Neuronal stem cell (in vitro differentiated cells): ENCODE data around the gene CORO1C.

Experiments used
- DNase-seq: peaks from one replicate; pipeline ENCODE4 v3.0.0-alpha.2; 2013; ENCODE audit warnings: low spot score
- H2AFZ ChIP-seq: one replicate; pipeline ENCODE4 v1.6.1; 2013; ENCODE audit warnings: mild to moderate bottlenecking, low read length, inconsistent platforms
- H2AK5ac ChIP-seq: 2 replicates; pipeline ENCODE4 v1.6.1; 2013; ENCODE audit warnings: low read depth, mild to moderate bottlenecking, inconsistent platforms, low read length, moderate library complexity, mixed read lengths
- H2BK120ac ChIP-seq: 2 replicates; pipeline ENCODE4 v1.6.1; 2013; ENCODE audit warnings: low read depth, mild to moderate bottlenecking, inconsistent platforms, low read length, moderate library complexity, mixed read lengths
- H2BK12ac ChIP-seq: one replicate; pipeline ENCODE4 v1.6.1; 2013; ENCODE audit warnings: low read length, inconsistent platforms
- H2BK15ac ChIP-seq: 2 replicates; pipeline ENCODE4 v1.6.1; 2013; ENCODE audit warnings: mild to moderate bottlenecking, low read length, inconsistent platforms, mixed read lengths
- H2BK5ac ChIP-seq: one replicate; pipeline ENCODE4 v1.6.1; 2013; ENCODE audit warnings: inconsistent platforms, mild to moderate bottlenecking, low read length, moderate library complexity
- H3K14ac ChIP-seq: one replicate; pipeline ENCODE4 v1.6.1; 2013; ENCODE audit warnings: low read length, inconsistent platforms
- H3K18ac ChIP-seq: 2 replicates; pipeline ENCODE4 v1.6.1; 2013; ENCODE audit warnings: low read length, inconsistent platforms
- H3K23ac ChIP-seq: 2 replicates; pipeline ENCODE4 v1.6.1; 2013; ENCODE audit warnings: low read depth, mild to moderate bottlenecking, mixed read lengths, low read length, inconsistent platforms; ENCODE audit not compliant: poor library complexity
- H3K27ac ChIP-seq: replicated peaks from 3 replicates; pipeline ENCODE4 v1.5.1; 2013; ENCODE audit warnings: low read length, inconsistent platforms
- H3K27me3 ChIP-seq, 3 experiments: 2 replicates each; pipeline ENCODE4 v1.6.1; 2013; ENCODE audit warnings: low read length in 3 of 3, mild to moderate bottlenecking in 2 of 3, inconsistent platforms in 1 of 3, low read depth in 1 of 3, mixed read lengths in 1 of 3, moderate library complexity in 1 of 3; ENCODE audit not compliant: control insufficient read depth in 3 of 3, insufficient read depth in 3 of 3
- H3K36me3 ChIP-seq, 2 donors: replicated peaks in 1 of 2; 2 replicates each; pipeline ENCODE4 v1.6.1; 2013; ENCODE audit warnings: low read length in 2 of 2; ENCODE audit not compliant: control insufficient read depth in 2 of 2, insufficient read depth in 2 of 2
- H3K4ac ChIP-seq: 2 replicates; pipeline ENCODE4 v1.6.1; 2013; ENCODE audit warnings: inconsistent platforms, mild to moderate bottlenecking, low read length, moderate library complexity
- H3K4me1 ChIP-seq, 2 donors: 1 replicate in 1 of 2; 2 replicates in 1 of 2; pipeline ENCODE4 v1.6.1; 2013; ENCODE audit warnings: low read length in 2 of 2, low read depth in 1 of 2; ENCODE audit not compliant: control insufficient read depth in 2 of 2, insufficient read depth in 1 of 2
- H3K4me2 ChIP-seq: one replicate; pipeline ENCODE4 v1.6.1; 2013; ENCODE audit warnings: mild to moderate bottlenecking, low read length, inconsistent platforms; ENCODE audit not compliant: insufficient read depth, poor library complexity, severe bottlenecking
- H3K4me3 ChIP-seq, 2 donors: 2 replicates each; pipeline ENCODE4 v1.5.1; 2013; ENCODE audit warnings: low read length in 2 of 2, mild to moderate bottlenecking in 2 of 2, inconsistent platforms in 1 of 2, moderate library complexity in 1 of 2
- H3K79me1 ChIP-seq: one replicate; pipeline ENCODE4 v1.6.1; 2013; ENCODE audit warnings: low read depth, mild to moderate bottlenecking, inconsistent platforms, low read length, moderate library complexity
- H3K9ac ChIP-seq: one replicate; pipeline ENCODE4 v1.6.1; 2013; ENCODE audit warnings: mild to moderate bottlenecking, low read depth, low read length, inconsistent platforms; ENCODE audit not compliant: poor library complexity
- H3K9me3 ChIP-seq, 2 donors: replicated peaks in 1 of 2; 2 replicates each; pipeline versions ENCODE3 to v1.6.1; 2013; ENCODE audit warnings: low read length in 2 of 2, mild to moderate bottlenecking in 2 of 2, inconsistent platforms in 1 of 2, low read depth in 1 of 2, mixed read lengths in 1 of 2, moderate library complexity in 1 of 2; ENCODE audit not compliant: control insufficient read depth in 2 of 2, insufficient read depth in 1 of 2
- H4K8ac ChIP-seq: one replicate; pipeline ENCODE4 v1.6.1; 2013; ENCODE audit warnings: low read depth, mild to moderate bottlenecking, inconsistent platforms, low read length, moderate library complexity
- H4K91ac ChIP-seq: one replicate; pipeline ENCODE4 v1.6.1; 2013; ENCODE audit warnings: low read length, low read depth, mild to moderate bottlenecking, inconsistent platforms; ENCODE audit not compliant: poor library complexity
- WGBS, 2 donors: extraction: QIAGEN DNeasy Blood & Tissue Kit; methylation state at CpG; one replicate each; pipeline ENCODE4 v1.1.7; 2013; ENCODE audit warnings: missing lambda C conversion rate in 2 of 2, mixed read lengths in 1 of 2; ENCODE audit not compliant: insufficient read length in 2 of 2, insufficient replicate concordance in 1 of 2; ENCODE audit errors: extremely low coverage in 2 of 2; 5-methylcytosine and 5-hydroxymethylcytosine counted together

CORO1C gene

GRCh38 chr12:108668063-108668462, 63.3 kb downstream of the CORO1C start:
- DNase-seq, result no peak
- H4K8ac ChIP-seq, result no peak overlapping the region
- H3K36me3 ChIP-seq, result peaks cover 0 to 31% of the 10 kb centered on the region in 2 donors
- H2BK15ac ChIP-seq, result no peak overlapping the region
- no peak overlapping the region for H2AFZ ChIP-seq
- no peak overlapping the region for H3K18ac ChIP-seq
- WGBS, 2 donors, result no CpG with 5 or more reads among the region's 8 CpGs
- H3K4me1 ChIP-seq, result peaks cover 12 to 33% of the 10 kb centered on the region in 2 donors
- H3K27ac ChIP-seq, result no peak overlapping the region
- H2BK5ac ChIP-seq, result no peak overlapping the region
- H3K9ac ChIP-seq, result no peak overlapping the region
- H2AK5ac ChIP-seq, result no peak overlapping the region
- peaks cover 0 to 6% of the 10 kb centered on the region in 2 donors for H3K9me3 ChIP-seq
- H3K79me1 ChIP-seq, result no peaks in the 10 kb centered on the region
- H3K4ac ChIP-seq, result no peak overlapping the region
- H2BK120ac ChIP-seq, result no peak overlapping the region
- no peak overlapping the region for H3K4me2 ChIP-seq
- no peak overlapping the region for H2BK12ac ChIP-seq
- no peak overlapping the region for H3K4me3 ChIP-seq
- no peak overlapping the region for H3K14ac ChIP-seq
- H3K27me3 ChIP-seq, result no peaks in the 10 kb centered on the region
- H4K91ac ChIP-seq, result no peak overlapping the region
- no peak overlapping the region for H3K23ac ChIP-seq

GRCh38 chr12:108667349-108667748, 64.0 kb downstream of the CORO1C start:
- Histone ChIP-seq H3K18ac (no peak overlapping the region), H2BK15ac (no peak overlapping the region), H3K36me3 (peaks cover 0 to 31% of the 10 kb centered on the region in 2 donors), H2BK120ac (no peak overlapping the region), H2AFZ (no peak overlapping the region), H3K4ac (no peak overlapping the region), H2BK12ac (no peak overlapping the region), H3K4me3 (no peak overlapping the region), H3K9ac (no peak overlapping the region), H3K4me2 (no peak overlapping the region), H3K4me1 (peaks cover 12 to 33% of the 10 kb centered on the region in 2 donors), H3K27me3 (no peaks in the 10 kb centered on the region), H3K14ac (no peak overlapping the region), H4K91ac (no peak overlapping the region), H3K9me3 (peaks cover 0 to 10% of the 10 kb centered on the region in 2 donors), H3K27ac (no peak overlapping the region), H3K23ac (no peak overlapping the region), H3K79me1 (no peaks in the 10 kb centered on the region), H4K8ac (no peak overlapping the region), H2AK5ac (no peak overlapping the region), H2BK5ac (no peak overlapping the region)
- DNase-seq, result no peak
- WGBS, 2 donors, result no CpG with 5 or more reads among the region's 2 CpGs

- peak overlapping the region; percentile 35 for H3K27ac ChIP-seq
- H3K79me1 ChIP-seq, result no peaks in the 10 kb centered on the region
- no peak overlapping the region for H2AFZ ChIP-seq
- H2BK120ac ChIP-seq, result no peak overlapping the region
- H3K9me3 ChIP-seq, result peaks cover 0 to 9% of the 10 kb centered on the region in 2 donors
- no peak overlapping the region for H2BK5ac ChIP-seq
- no peak overlapping the region for H3K23ac ChIP-seq
- H2AK5ac ChIP-seq, result no peak overlapping the region
- no peak overlapping the region for H2BK15ac ChIP-seq
- WGBS, 2 donors, result no CpG with 5 or more reads among the region's 3 CpGs
- peaks cover 12 to 33% of the 10 kb centered on the region in 2 donors for H3K4me1 ChIP-seq
- H4K8ac ChIP-seq, result no peak overlapping the region
- no peak overlapping the region for H3K4me2 ChIP-seq
- no peak overlapping the region for H3K14ac ChIP-seq
- no peak overlapping the region for H3K9ac ChIP-seq
- peak overlapping the region in 1 of 2 donors; percentile 11 for H3K4me3 ChIP-seq
- H3K18ac ChIP-seq, result no peak overlapping the region
- no peaks in the 10 kb centered on the region for H3K27me3 ChIP-seq
- H3K4ac ChIP-seq, result no peak overlapping the region
- no peak overlapping the region for H2BK12ac ChIP-seq
- DNase-seq, result no peak
- peaks cover 4 to 31% of the 10 kb centered on the region in 2 donors for H3K36me3 ChIP-seq
- no peak overlapping the region for H4K91ac ChIP-seq
Observed at GRCh38 chr12:108666401-108666881, 64.9 kb downstream of the CORO1C start.

GRCh38 chr12:108665608-108666202, 65.6 kb downstream of the CORO1C start:
- H2BK12ac ChIP-seq, result no peak overlapping the region
- H3K18ac ChIP-seq, result no peak overlapping the region
- H3K79me1 ChIP-seq, result no peaks in the 10 kb centered on the region
- H2BK15ac ChIP-seq, result no peak overlapping the region
- no peak overlapping the region for H2AK5ac ChIP-seq
- H3K9ac ChIP-seq, result no peak overlapping the region
- peak overlapping the region; percentile 36 for H3K27ac ChIP-seq
- no peak overlapping the region for H3K4me2 ChIP-seq
- no peak overlapping the region for H3K14ac ChIP-seq
- H3K23ac ChIP-seq, result no peak overlapping the region
- peaks cover 0 to 9% of the 10 kb centered on the region in 2 donors for H3K9me3 ChIP-seq
- H3K36me3 ChIP-seq, result peaks cover 4 to 34% of the 10 kb centered on the region in 2 donors
- H2BK5ac ChIP-seq, result no peak overlapping the region
- H4K91ac ChIP-seq, result no peak overlapping the region
- peaks cover 10 to 30% of the 10 kb centered on the region in 2 donors for H3K4me1 ChIP-seq
- no peak overlapping the region for H3K4ac ChIP-seq
- WGBS, 2 donors, result no CpG with 5 or more reads among the region's 6 CpGs
- no peak overlapping the region for H2BK120ac ChIP-seq
- DNase-seq, result no peak
- H3K4me3 ChIP-seq, result no peak overlapping the region
- no peak overlapping the region for H4K8ac ChIP-seq
- no peak overlapping the region for H2AFZ ChIP-seq
- H3K27me3 ChIP-seq, result no peaks in the 10 kb centered on the region
